ENCODE data around the gene THOC1.

DNA sequence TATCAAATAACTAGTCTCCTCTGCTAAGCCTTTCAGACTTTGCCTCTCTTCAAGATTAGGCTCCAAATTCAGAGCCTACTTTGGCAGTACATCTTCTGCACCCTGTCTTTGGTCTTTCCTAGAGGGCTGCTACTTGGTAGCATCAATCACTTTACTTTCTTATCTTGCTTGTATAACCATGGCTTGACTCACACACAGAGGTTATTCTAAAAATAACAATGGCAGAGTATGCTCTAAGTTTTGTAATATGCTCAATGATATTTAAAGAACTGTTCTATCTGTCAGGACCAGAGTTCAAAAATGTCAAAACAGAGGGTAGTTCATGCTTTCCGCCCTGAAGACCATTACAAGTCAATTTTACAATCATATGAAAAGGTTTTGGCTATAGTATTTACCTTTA, 27.7 kb downstream of the THOC1 start:
- TF ChIP-seq, protein P1, sequence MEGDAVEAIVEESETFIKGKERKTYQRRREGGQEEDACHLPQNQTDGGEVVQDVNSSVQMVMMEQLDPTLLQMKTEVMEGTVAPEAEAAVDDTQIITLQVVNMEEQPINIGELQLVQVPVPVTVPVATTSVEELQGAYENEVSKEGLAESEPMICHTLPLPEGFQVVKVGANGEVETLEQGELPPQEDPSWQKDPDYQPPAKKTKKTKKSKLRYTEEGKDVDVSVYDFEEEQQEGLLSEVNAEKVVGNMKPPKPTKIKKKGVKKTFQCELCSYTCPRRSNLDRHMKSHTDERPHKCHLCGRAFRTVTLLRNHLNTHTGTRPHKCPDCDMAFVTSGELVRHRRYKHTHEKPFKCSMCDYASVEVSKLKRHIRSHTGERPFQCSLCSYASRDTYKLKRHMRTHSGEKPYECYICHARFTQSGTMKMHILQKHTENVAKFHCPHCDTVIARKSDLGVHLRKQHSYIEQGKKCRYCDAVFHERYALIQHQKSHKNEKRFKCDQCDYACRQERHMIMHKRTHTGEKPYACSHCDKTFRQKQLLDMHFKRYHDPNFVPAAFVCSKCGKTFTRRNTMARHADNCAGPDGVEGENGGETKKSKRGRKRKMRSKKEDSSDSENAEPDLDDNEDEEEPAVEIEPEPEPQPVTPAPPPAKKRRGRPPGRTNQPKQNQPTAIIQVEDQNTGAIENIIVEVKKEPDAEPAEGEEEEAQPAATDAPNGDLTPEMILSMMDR (IDR thresholded peaks at IDR 0.05): no peak
- no peak for TF ChIP-seq POLR2A (IDR thresholded peaks at IDR 0.05)
